ENCODE results near the gene AFAP1.
A peak's percentile ranks its signal among the peaks of the same experiment; 100 is the strongest.

AFAP1 gene

DNA sequence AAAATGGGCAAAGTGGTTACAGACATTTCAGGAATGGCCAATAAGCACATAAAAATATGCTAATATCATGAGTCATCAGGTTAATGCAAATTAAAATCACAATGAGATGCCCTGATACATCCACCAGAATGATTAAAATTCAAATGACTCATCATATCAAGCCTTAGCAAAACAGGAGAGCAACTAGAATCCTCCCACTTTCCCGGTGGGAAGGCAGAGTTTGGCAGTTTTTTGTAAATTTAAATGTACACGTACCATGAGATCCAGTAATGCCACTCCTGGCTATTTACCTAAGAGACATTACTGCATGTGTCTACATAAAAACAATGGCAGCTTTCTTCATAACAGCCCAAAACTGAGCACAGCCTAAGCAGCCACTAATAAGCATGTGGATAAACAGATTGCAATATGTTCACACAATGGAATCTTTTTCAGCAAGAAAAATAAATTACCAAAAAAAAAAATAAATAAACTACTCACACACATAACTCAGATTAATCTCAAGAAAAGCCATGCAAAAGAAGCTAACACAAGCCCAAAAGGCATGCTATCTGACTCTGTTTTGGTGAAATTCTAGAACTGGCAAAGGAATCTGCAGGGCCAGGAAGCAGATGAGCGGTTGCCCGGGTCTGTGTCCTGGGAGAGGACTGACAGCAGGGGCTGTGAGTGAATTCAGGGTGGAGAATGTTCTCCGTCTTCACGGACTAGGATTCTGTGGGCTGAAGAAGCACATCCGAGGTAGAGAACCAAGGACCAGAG, 48.8 kb downstream of the AFAP1 start:
- DNase-seq, result no peak

DNA sequence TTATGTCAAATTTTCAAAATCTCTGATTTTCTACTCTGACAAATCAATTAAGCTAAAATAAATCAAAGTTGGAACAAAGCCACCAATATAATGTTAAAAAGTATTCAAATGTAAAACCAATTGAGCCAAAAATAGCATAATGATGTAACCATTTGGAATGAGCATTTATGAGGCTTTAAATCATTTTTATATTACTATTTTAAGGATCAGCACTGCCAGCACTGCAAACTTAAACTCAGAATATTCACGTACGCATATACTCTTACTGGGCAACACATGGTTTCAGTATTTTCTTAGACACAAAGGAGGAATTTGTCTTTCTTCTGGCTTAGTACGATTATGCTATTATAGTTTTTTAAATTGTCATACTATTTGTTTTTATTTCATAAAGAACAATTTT, 52.2 kb downstream of the AFAP1 start:
- DNase-seq, result no peak

DNA sequence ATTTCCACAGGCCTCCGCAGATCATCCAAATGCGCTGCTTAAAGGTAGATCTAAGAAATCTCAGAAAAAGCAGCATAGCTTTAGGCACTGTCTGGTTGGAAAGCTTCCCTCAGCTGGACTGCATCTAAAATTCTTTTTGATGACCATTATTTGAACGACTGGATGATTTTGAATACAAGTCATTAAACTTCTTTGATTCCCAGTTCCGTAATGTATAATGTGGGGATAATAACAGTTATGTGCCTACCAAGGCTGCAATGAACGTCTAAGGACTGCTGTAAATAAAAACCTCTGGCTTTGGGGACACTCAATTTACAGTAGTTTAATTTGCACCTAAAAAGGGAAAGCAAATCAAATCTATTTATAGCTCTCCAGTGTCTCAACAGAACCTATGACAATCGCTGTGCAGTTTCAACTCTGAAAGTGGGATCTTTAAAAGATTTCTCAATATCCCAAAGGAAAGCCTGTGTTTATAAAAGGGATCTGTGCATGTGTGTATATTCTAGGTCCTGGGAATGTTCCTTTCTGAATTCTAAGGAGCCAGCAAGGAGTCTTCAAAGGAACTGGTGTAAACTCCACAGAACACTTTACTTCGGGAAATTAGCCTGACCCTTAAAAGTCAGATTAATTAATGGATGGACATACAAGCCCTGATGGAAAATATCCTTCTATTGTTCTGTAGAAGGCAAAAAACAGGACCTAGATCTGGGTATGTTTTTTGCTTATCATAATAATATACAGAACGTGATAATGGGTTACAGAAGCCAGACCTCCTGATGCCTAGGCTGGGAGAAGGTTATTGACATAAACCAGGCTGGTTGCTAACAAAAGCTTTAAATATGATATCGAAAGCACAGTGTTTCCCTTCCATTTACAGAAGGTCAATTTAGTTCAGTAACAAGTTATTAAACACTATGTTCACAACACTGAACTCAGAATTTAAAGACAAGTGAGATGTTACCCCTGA, 53.4 kb downstream of the AFAP1 start:
- DNase-seq, result no peak

DNA sequence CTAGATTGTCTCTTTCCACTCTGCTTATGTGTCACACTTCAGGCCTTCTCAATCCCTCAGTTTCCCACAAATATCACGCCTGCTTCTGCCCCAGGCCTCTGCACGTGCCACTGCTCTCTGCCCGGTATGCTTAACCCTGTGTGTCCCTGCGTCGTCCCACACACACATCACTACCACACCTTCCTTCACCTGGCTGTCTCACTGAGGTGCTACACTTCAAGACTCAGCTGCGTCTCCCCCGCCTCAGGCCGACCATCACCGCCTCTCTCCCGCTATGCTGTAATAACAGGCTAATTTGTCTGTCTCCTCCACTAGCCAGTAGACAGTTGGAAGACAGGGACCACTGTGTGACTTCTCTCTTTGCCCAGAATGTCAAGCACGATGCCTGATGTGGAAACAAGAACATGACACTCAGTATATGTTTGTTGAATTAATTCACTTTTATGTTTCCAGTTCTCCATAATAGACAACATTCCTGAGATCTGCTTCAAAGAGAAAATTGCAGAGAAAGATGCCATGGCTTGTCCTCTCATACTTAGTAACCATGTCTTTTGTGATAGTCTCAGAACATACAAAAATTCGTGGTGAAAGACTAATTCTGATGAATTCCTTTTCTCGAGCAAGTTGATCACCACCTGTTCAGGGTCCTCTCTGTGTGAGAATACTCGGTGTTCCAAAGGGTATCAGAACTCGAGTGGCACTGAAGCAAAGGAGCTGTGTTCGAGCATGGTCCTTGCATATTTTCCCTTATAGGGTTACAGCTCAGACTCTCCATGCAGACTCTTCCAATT, 54.2 kb downstream of the AFAP1 start:
- no peak for DNase-seq

DNA sequence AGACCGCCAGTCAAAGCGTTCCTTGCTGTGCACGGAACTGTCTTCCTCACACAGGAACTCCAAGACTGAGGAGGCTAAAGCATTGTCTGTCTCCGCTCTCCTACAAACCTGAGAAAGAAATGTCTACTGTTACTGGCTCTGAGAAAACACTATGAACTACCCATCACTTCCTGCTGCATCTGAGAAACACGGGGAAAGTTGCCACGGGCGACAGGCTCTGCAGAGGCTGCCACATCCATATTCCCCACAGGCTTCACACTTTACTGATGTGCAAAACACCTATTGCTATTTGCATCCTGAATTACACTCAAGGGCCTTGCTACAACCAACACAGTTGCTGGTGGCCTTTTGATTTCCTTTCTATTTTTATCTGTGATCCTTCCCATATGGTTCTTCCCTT, 59.0 kb downstream of the AFAP1 start:
- DNase-seq, result no peak

DNA sequence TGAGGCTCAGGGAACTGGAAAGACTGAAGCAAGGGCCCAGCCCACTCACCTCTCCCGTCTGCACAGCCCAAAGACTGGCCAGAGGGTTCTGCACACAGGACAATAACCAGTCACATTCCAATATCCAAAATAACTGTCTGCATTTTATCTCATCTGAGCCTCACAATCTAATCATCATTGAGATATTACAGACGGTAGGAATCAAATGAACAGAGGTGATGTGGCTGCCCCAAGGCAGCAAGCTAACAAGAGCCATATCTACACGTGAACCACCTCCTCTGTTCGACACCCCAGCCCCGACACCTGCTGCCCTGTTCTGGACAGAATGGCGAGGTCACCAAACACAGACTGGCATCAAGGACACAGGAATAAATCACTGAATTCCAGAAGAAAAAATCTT, 60.5 kb downstream of the AFAP1 start:
- DNase-seq, result no peak

DNA sequence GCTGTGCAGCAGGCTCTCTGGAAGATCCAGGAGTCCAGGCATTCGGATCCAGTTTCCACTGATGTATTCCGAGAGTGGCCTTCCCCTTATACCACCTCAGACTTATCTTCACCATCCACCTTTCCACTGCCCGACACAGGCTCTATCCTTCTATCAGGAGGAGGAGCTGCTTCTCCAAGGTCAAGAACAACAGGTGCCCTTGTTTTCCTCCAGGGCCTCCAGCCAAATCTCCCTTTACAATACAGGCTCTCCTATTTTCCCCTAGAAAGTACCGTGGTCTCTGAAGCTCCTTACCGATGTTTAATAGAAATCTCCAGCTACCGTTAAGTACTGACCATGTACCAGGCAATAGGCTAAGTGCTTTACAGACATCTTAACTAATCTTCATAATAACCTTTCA, 61.3 kb downstream of the AFAP1 start:
- no peak for DNase-seq

DNA sequence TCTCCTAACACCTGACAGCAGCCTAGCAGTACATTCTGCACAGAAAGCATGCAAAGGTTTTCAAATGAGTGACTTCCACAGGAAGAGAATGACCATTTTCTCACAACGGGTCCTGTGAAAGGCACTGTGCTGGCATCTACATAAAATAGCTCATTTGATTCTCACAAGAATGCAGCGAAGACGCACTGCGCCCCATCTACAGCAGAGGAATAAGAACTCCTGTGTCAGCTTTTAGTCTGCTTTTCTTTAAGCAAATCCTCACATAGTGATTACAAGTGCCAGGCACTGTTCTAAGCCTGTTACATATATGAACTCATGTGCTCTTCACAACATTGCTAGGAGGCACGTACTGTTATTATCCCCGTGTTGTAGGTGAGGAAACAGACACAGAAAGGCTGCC, 62.5 kb downstream of the AFAP1 start:
- DNase-seq, result no peak

DNA sequence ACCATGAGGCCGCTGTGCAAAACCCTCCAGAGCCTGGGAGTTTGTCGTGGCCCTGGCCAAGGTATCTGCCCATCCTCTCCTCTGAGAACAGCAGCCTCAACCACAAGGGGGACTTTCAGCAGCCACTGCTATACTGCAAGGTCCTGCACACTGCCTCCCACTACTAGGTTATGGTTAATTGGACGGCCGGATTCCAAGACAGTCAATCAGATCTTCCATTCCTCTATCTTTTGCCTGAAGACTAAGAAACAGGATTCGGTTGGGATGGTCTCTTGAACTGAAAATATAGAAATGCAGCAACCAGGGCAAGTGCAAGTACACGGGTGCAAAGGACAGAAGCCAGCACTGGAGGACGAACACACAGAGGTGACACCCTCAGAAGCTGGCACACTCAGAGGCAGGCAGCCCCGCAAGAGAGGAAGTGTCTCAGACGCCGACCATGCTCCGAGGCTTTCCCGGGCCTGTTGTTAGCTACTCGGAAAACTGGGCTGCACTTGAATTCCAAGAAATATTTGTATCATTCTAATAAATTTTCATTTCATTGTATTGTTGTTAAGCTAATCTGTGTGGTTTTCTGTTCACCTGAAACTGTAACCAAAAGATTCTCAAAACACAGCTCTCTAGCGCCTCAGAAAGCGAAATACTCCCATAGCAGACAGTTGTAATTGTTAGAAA, 63.3 kb downstream of the AFAP1 start:
- DNase-seq, result peak; percentile 86

DNA sequence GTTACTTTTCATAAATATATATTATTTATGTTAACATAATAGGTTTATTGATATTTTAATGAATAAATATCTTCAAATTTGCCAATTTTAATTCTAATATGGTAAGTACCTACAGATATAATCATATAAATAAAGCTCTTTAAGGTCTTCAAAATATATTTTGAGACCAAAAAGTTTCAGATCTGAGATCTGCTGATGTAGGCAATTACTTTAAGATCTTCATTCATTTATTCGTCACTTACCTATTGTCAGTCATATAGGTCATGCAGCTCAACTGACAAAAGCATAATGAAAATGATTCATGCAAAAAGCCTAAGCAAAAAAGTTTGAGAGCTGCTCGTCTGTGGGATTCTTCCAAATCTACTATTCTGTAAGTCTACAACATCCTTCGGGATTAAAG, 64.8 kb downstream of the AFAP1 start:
- no peak for DNase-seq

DNA sequence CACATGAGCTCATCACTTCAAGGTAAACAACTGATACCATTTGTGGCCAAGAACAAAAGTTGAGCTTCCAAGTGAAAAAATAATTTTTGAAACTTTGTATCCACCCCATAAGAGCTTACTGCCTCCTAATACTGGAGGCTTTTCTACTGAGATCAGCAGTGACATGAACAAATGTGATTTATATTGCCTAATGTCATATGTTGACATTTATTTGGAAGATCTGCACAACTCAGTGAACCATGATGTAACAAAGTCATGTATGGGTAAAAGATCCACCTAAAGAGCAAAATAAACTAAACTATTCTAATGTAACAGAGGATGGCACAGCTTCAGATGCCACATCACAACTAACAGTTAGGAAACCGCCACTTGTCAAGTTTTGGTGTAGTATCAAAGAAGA, 65.8 kb downstream of the AFAP1 start:
- no peak for DNase-seq

DNA sequence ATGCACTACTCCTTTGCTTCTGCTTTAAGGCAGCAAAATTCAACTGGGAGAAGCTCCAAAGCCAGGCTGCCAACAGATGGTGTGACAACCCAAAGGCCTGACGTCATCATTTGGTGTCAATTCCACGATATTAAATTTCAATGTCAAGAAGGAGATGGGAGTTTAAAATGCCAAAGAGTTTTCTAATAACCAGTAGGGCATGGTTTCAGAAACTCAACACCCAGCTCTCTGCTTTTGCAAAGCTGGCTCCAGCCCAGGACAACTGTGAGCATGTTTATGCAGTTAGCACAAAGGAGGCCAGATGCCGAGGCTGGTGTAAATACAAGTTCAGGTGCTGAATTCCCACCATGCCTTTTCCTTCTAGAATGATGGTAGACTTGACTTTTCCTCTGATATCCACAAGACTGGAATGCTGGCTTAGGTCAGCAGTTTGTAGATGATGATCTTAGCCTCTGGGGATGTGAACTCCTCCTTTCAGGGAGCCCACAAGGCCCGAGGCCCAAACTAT, 67.3 kb downstream of the AFAP1 start:
- DNase-seq, result no peak

DNA sequence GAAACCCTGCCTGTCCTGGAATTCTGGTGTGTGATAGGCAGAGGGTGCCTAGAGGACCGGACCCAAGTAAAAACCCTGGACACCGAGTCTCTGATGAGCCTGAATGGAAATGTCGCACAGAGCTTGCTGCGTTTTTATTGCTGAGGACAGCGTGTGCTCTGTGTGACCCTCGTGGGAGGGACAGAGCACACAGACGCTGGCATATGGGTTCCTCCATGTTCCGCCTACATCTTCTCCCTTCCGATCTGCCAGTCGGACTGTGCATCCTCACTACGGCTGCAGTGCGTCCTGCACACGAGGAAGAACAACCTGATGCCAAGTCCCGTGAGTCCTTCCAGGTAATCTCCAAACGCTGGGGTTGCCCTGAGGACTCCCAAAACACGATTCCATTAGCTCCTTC, 68.3 kb downstream of the AFAP1 start:
- no peak for DNase-seq

DNA sequence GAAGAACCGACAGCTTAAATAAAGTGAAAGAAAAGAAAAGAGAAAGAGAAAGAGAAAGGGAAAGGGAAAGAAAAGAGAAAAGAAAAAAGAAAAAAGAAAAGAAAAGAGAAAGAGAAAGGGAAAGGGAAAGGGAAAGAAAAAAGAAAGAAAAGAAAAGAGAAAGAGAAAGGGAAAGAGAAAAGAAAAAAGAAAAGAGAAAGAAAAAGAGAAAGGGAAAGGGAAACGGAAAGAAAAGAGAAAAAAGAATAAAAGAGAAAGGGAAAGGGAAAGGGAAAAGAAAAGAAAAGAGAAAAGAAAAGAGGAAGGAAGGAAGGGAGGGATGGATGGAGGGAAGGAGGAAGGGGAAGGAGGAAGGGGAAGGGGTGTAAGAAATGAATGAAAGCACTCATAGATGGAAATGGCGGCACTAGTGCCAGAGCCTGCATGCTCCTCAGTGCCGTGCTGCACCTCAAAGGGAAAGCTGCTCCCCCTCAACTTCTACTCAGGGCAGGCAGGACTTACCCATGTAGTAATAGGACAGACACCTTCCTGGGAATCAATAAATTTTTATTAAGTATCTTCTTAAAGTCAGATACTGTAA, 70.7 kb downstream of the AFAP1 start:
- DNase-seq, result no peak

DNA sequence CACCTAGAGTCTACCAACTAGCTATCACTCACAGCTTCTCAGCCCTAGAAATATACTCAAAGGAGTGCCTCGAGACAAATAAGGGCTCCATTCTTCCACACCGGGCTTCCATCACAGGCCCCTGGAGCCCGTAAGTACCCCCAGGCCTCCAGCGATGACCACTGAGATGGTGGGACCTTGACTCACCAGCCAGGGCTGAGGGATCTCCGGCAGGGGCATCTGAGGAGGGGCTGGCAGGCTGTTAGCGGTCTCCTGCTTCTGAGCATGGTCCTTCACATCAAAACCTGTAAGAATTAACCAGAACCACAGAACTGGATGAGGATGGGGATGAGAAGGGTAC, 71.3 kb downstream of the AFAP1 start:
- DNase-seq, result no peak

DNA sequence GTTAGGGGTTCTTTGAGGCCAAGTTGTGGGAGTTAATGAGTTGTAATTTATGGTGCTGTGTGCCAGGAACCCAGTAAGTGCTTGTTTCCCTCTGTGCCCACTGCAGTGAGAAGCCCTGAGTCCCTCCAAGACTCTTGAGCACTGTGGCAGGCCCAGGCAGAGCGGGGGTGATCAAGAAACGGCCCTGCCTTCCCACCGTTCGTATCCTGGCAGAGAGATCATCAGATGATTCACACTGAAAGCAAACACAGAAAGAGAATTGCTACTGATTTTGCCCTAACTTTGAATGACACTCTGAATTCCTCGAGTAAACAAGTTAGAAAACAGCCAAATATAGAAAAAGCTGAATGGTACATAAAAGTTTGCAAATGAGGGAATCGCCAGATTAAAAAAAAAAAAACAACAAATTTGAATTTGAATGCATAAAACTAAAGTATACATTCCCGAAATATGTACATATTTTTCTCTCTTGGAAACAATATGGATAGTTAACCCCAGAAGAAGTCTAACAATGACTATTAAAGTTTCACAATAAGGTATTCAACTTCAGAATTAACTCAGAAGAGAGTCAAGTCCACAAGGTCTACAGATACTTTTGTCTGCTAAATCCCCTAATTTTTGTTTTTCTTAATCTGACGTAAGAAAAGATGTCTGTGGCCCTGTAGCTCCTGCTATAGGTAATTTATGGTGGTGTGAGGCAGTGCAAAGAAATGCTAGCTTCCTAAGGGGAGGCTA, 71.8 kb downstream of the AFAP1 start:
- DNase-seq, result peak; percentile 72

DNA sequence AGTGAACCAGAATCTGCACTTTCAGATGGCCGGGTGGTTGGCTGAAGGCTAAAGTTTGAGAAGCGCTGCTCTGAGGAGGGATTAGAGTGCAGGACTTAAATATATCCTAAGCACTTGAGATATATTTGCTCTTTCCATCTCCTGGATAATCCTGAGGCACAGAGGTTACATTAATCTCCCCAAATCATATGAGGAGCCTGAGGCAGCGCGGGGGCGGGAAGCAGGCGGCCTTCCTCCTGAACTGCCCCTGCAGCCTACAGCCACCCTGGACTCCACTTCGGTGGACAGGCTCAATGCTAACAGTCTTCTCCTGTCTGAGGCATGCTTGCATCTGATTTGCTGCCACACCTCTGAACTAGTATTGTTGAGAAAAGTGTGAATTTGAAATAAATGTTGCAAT, 72.5 kb downstream of the AFAP1 start:
- DNase-seq, result no peak

DNA sequence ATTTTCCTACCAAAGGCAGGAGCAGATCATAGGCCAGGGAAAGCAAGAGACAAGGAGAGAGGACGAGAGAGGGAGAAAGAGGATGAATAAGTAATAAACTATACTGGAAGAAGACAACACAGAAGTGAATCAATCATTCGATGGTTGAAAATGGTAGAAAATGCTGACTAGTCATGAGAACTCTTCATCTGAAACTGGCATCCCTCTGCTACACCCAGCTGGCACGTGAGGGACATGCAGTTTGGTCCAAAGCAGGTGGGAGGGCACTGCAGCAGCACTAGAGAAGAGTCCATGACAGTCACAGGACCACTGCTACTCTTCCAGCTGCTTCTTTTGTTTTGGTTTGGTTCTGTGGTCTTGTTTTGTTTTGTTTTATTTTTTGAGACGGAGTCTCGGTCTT, 74.1 kb downstream of the AFAP1 start:
- no peak for DNase-seq

DNA sequence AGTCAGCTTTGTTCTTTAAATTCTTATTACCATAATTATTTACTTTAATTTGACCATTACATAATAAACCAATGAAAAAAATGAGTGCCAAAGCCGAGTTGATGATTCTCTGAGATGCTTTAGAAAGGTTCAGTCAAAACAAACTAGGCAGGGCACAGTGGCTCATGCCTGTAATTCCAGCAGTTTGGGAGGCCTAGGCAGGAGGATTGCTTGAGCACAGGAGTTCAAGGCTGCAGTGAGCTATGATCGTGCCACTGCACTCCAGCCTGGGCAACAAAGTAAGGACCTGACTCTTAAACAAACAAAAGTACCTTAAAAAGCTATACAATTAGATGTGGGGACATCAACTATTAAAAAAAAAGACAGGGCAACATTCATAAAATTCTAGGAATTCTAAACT, 75.0 kb downstream of the AFAP1 start:
- DNase-seq, result no peak

DNA sequence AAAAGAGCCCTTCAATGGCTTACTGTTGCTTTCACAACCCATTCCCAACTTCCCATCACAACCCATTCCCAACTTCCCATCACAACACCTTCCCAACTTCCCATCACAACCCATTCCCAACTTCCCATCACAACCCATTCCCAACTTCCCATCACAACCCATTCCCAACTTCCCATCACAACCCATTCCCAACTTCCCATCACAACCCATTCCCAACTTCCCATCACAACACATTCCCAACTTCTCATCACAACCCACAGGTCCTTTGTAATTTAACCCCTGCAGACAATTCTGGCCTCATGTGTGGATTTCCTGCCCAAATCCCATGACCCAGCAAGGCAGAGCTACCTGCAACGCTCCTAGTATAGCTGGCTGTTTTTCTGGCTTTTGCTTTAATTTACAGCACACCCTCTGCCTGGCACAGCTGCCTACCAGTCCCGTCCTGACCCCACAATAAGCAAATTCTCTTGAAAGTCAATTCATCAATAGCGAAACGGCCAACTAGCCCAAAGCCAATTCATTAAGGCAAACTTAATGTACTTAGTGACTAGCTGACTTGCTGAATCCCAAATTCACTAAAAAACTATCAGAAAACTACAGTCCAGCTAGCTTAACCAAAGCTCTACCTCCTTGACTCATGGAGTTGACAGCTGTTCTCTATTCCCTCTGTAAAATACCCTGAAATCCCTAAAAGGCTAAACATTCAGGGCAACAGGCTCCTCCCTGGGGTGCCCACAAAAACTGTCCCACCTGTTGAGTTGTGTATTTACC, 75.6 kb downstream of the AFAP1 start:
- DNase-seq, result no peak

Measured in activated effector memory CD4-positive, alpha-beta T cell treated with anti-CD3 and anti-CD28 coated beads, Interleukin-2, amount 50 U/mL, for 16 hours (primary cell).